NCI-H748 treated with DMSO at 0.1 percent for 48 hours (cell line): ENCODE measurements around the gene BATF2.

Source experiments
- DNase-seq: peaks from one replicate; lab custom pipeline; 2025; lab: John Stamatoyannopoulos, UW

Gene BATF2

GRCh38 chr11:64969209-64969608 lies 27.6 kb downstream of the BATF2 start:
- DNase-seq: no peak

- no peak for DNase-seq
Observed at GRCh38 chr11:64967375-64967774, 29.4 kb downstream of the BATF2 start.

GRCh38 chr11:64963072-64963631 lies 33.6 kb downstream of the BATF2 start:
- no peak for DNase-seq

- no peak for DNase-seq
Observed at GRCh38 chr11:64960719-64961118, 36.1 kb downstream of the BATF2 start.

GRCh38 chr11:64959498-64959897 lies 37.3 kb downstream of the BATF2 start:
- no peak for DNase-seq

- no peak for DNase-seq
Observed at GRCh38 chr11:64954201-64954600, 42.6 kb downstream of the BATF2 start.

- no peak for DNase-seq
Observed at GRCh38 chr11:64951529-64951928, 45.2 kb downstream of the BATF2 start.

GRCh38 chr11:64947208-64947814 lies 49.5 kb downstream of the BATF2 start:
- no peak for DNase-seq
